Transverse colon (tissue), 3 donors: ENCODE results near the gene HDAC4.

Source experiments
- CTCF ChIP-seq, 5 experiments: fragments of 200-600 bp in 3 of 5; fragments of 450-650 bp in 2 of 5; sonication (generic) in 3 of 5; IDR thresholded peaks; 1 replicate in 2 of 5; 2 replicates in 3 of 5; pipeline ENCODE4 v1.5.1; 2016 to 2017; ENCODE audit warnings: antibody characterized with exemption in 5 of 5, inconsistent platforms in 3 of 5, mild to moderate bottlenecking in 2 of 5, moderate library complexity in 1 of 5
- POLR2A ChIP-seq: fragments of 450-650 bp; IDR thresholded peaks from one replicate; pipeline ENCODE4 v1.6.1; 2016; ENCODE audit warnings: antibody characterized with exemption, mild to moderate bottlenecking, moderate library complexity

GRCh38 chr2:239188536-239188935, 212.3 kb downstream of the HDAC4 start:
- TF ChIP-seq CTCF (IDR thresholded peaks at IDR 0.05) (no peak), POLR2A (no peak)
